ENCODE results near the gene LILRB5.

Gene LILRB5
- long read RNA-seq, result 0 reads

DNA sequence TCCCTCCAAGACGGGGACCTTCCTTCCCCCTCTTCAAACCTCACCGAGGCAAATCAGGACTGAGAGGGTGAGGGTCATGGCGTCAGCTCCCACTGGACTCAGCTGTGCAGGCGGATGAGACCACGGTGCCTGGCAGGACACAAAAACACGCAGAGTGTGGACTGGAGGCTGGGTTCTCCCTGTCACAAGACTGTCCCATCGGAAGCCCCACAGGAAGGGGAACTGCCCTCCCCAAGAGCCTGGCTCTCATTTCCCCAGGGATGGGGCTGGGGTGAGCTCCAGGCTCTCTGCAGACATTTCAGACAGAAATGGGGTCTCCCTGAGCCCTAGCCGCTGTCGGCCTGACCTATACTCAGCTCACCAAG, at the start of gene LILRB5:
Gene LILRB5, minus strand, starts transcription at position 158 of the 365 bp plus-strand sequence. Its CDS starts 80 bp downstream, at position 78.
- Histone ChIP-seq H3K4me3 (replicated peaks; ENCODE audit: insufficient read depth, low read length) (no peak within 1 kb of the TSS), H3K27me3 (ENCODE audit: insufficient read depth, poor library complexity, severe bottlenecking) (peaks cover 27% of the 10 kb centered on the region), H3K27ac (replicated peaks) (no peak within 1 kb of the TSS)
- no peak for DNase-seq (ENCODE audit: low read depth in 1 of 2, low spot score in 1 of 2)
- TF ChIP-seq, protein P1, sequence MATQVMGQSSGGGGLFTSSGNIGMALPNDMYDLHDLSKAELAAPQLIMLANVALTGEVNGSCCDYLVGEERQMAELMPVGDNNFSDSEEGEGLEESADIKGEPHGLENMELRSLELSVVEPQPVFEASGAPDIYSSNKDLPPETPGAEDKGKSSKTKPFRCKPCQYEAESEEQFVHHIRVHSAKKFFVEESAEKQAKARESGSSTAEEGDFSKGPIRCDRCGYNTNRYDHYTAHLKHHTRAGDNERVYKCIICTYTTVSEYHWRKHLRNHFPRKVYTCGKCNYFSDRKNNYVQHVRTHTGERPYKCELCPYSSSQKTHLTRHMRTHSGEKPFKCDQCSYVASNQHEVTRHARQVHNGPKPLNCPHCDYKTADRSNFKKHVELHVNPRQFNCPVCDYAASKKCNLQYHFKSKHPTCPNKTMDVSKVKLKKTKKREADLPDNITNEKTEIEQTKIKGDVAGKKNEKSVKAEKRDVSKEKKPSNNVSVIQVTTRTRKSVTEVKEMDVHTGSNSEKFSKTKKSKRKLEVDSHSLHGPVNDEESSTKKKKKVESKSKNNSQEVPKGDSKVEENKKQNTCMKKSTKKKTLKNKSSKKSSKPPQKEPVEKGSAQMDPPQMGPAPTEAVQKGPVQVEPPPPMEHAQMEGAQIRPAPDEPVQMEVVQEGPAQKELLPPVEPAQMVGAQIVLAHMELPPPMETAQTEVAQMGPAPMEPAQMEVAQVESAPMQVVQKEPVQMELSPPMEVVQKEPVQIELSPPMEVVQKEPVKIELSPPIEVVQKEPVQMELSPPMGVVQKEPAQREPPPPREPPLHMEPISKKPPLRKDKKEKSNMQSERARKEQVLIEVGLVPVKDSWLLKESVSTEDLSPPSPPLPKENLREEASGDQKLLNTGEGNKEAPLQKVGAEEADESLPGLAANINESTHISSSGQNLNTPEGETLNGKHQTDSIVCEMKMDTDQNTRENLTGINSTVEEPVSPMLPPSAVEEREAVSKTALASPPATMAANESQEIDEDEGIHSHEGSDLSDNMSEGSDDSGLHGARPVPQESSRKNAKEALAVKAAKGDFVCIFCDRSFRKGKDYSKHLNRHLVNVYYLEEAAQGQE (IDR thresholded peaks at IDR 0.05; ENCODE audit: insufficient replicate concordance, low read depth), result no peak
- no peak for TF ChIP-seq GABPA (IDR thresholded peaks at IDR 0.05; ENCODE audit: low read depth)

DNA sequence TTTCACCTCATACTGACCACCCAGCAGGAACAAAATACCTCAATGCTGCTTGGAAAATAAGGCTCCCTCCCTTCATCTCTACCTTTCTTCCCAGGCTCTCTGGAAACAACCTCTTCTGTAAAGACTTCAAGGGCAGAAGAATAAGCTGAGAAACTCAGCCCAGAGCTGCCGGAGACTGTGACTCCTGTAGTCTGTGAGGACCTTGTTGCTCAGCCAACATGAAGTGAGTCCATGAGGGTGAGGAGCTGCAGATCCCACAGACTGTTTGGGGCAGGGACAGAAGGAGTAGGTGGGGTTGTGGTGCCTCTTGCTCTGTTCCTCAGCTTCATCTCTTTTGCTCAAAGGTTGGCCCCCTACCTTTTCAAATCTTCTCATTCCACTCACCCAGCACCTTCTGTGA, 48.1 kb upstream of the LILRB5 start:
- DNase-seq (ENCODE audit: low read depth in 1 of 2, low spot score in 1 of 2), result no peak
- TF ChIP-seq SPI1 (IDR thresholded peaks at IDR 0.05; ENCODE audit: borderline replicate concordance, low read depth) (no peak), GABPA (IDR thresholded peaks at IDR 0.05; ENCODE audit: low read depth) (no peak), POLR2AphosphoS5 (IDR thresholded peaks at IDR 0.05; ENCODE audit: low read depth) (no peak)
- TF ChIP-seq, protein P1 (IDR thresholded peaks at IDR 0.05; ENCODE audit: insufficient replicate concordance, low read depth), result no peak
- TF ChIP-seq, protein P2, sequence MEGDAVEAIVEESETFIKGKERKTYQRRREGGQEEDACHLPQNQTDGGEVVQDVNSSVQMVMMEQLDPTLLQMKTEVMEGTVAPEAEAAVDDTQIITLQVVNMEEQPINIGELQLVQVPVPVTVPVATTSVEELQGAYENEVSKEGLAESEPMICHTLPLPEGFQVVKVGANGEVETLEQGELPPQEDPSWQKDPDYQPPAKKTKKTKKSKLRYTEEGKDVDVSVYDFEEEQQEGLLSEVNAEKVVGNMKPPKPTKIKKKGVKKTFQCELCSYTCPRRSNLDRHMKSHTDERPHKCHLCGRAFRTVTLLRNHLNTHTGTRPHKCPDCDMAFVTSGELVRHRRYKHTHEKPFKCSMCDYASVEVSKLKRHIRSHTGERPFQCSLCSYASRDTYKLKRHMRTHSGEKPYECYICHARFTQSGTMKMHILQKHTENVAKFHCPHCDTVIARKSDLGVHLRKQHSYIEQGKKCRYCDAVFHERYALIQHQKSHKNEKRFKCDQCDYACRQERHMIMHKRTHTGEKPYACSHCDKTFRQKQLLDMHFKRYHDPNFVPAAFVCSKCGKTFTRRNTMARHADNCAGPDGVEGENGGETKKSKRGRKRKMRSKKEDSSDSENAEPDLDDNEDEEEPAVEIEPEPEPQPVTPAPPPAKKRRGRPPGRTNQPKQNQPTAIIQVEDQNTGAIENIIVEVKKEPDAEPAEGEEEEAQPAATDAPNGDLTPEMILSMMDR (IDR thresholded peaks at IDR 0.05; ENCODE audit: insufficient read depth, low read length), result no peak
- H3K27me3 ChIP-seq (ENCODE audit: insufficient read depth, poor library complexity, severe bottlenecking), result peaks cover 7% of the 10 kb centered on the region
- no peak overlapping the region for H3K4me3 ChIP-seq (replicated peaks; ENCODE audit: insufficient read depth, low read length)
- no peak overlapping the region for H3K27ac ChIP-seq (replicated peaks)

DNA sequence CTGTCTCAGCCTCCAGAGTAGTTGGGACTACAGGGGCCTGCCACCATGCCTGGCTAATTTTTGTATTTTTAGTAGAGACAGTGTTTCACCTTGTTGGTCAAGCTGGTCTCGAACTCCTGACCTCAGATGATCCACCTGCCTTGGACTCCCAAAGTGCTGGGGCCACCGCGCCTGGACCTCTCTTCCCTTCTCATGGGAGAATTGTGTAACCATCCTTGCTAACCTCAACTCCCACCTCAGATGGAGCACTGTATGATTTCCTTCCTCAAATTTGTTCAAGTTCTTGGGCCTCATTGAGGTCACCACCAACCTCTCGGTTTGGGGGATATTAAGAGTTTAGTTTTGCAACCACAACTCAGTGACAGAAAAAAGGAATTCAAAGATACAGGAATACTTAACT, 45.2 kb upstream of the LILRB5 start:
- Histone ChIP-seq H3K4me3 (replicated peaks; ENCODE audit: insufficient read depth, low read length) (no peak overlapping the region), H3K27me3 (ENCODE audit: insufficient read depth, poor library complexity, severe bottlenecking) (peaks cover 5% of the 10 kb centered on the region), H3K27ac (replicated peaks) (0 out of 2 replicates have a peak overlapping the region, but pooled peaks have one; percentile 27)
- peak; percentile 88 to 89 for DNase-seq (ENCODE audit: low read depth in 1 of 2, low spot score in 1 of 2)
- TF ChIP-seq GABPA (IDR thresholded peaks at IDR 0.05; ENCODE audit: low read depth) (no peak), POLR2AphosphoS5 (IDR thresholded peaks at IDR 0.05; ENCODE audit: low read depth) (peak; percentile 97), SPI1 (IDR thresholded peaks at IDR 0.05; ENCODE audit: borderline replicate concordance, low read depth) (peak; percentile 65; the same call in 1 of the 2 replicates)
- TF ChIP-seq, protein P2 (IDR thresholded peaks at IDR 0.05; ENCODE audit: insufficient read depth, low read length), result no peak

DNA sequence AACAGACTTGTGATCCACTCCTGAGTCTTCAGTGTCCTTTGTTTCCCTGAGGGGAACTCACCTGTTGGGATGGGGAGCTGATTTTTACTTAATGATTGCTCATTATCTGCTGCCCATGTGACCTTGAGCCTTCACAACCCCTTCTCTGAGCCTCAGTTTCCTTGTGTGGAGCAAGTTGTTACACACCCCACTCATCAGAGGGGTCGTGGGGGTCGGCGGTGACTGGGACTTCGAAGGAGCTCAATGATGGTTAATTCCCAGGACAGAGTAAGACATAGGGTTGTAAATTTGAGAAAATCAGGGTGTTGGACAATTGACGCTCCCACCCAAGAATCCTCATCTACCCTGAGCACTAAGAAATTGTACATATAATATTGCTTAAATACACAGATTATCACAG, 42.4 kb upstream of the LILRB5 start:
- H3K27ac ChIP-seq (replicated peaks), result no peak overlapping the region
- DNase-seq (ENCODE audit: low read depth in 1 of 2, low spot score in 1 of 2), result no peak
- H3K27me3 ChIP-seq (ENCODE audit: insufficient read depth, poor library complexity, severe bottlenecking), result peaks cover 7% of the 10 kb centered on the region
- H3K4me3 ChIP-seq (replicated peaks; ENCODE audit: insufficient read depth, low read length), result no peak overlapping the region
- no peak for TF ChIP-seq GABPA (IDR thresholded peaks at IDR 0.05; ENCODE audit: low read depth)
- no peak for TF ChIP-seq POLR2AphosphoS5 (IDR thresholded peaks at IDR 0.05; ENCODE audit: low read depth)

DNA sequence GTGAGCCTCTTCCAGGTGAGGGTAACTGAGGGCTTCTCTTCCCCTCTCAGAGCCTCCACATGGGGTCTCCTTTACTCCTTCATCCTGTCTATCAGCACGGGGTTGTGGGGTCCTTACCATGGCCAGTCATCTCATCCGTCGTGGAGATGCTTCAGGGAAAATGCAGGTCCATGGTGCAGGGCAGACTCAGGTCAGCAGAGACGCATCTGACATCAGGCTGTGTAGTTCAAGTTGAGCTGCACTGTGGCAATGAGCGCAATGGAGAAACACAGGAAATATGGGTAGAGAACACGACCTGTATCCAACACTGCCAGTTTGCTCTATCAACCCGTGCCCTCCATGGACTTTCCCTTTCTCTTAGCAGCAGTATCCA, 42.0 kb upstream of the LILRB5 start:
- TF ChIP-seq, protein P2 (IDR thresholded peaks at IDR 0.05; ENCODE audit: insufficient read depth, low read length), result no peak
- TF ChIP-seq POLR2AphosphoS5 (IDR thresholded peaks at IDR 0.05; ENCODE audit: low read depth), result no peak
- TF ChIP-seq, protein P1 (IDR thresholded peaks at IDR 0.05; ENCODE audit: insufficient replicate concordance, low read depth), result no peak
- TF ChIP-seq SPI1 (IDR thresholded peaks at IDR 0.05; ENCODE audit: borderline replicate concordance, low read depth), result no peak
- TF ChIP-seq GABPA (IDR thresholded peaks at IDR 0.05; ENCODE audit: low read depth), result no peak
- peak in 1 of 2 experiments; percentile 54 for DNase-seq (ENCODE audit: low read depth in 1 of 2, low spot score in 1 of 2)
- Histone ChIP-seq H3K27me3 (ENCODE audit: insufficient read depth, poor library complexity, severe bottlenecking) (peaks cover 7% of the 10 kb centered on the region), H3K27ac (replicated peaks) (no peak overlapping the region), H3K4me3 (replicated peaks; ENCODE audit: insufficient read depth, low read length) (no peak overlapping the region)

All from HL-60 (cell line).